Trophoblast cell (in vitro differentiated cells and primary cell): Measurements from ENCODE around the gene TNP1.
A peak's percentile ranks its signal among the peaks of the same experiment; 100 is the strongest.

Experiments
- DNase-seq, 2 donors: peaks; one replicate each; pipeline ENCODE4 v3.0.0-alpha.2; 2016
- H2AFZ ChIP-seq: 2 replicates; pipeline ENCODE4 v1.6.1; 2013; ENCODE audit warnings: low read length, moderate library complexity, mild to moderate bottlenecking; ENCODE audit not compliant: insufficient read depth, poor library complexity
- H2AK5ac ChIP-seq: 2 replicates; pipeline ENCODE4 v1.6.1; 2013; ENCODE audit warnings: mild to moderate bottlenecking, low read length
- H2BK120ac ChIP-seq: 2 replicates; pipeline ENCODE4 v1.6.1; 2013; ENCODE audit warnings: low read length, mild to moderate bottlenecking, moderate library complexity; ENCODE audit not compliant: insufficient read depth, poor library complexity
- H2BK12ac ChIP-seq: 2 replicates; pipeline ENCODE4 v1.6.1; 2013; ENCODE audit warnings: mild to moderate bottlenecking, low read length, moderate library complexity
- H2BK5ac ChIP-seq: 2 replicates; pipeline ENCODE4 v1.6.1; 2013; ENCODE audit warnings: low read length, low read depth, moderate library complexity, mild to moderate bottlenecking; ENCODE audit not compliant: poor library complexity
- H3K14ac ChIP-seq: 2 replicates; pipeline ENCODE4 v1.6.1; 2013; ENCODE audit warnings: mild to moderate bottlenecking, low read length
- H3K18ac ChIP-seq: 2 replicates; pipeline ENCODE4 v1.6.1; 2013; ENCODE audit warnings: mild to moderate bottlenecking, low read length
- H3K23ac ChIP-seq: 2 replicates; pipeline ENCODE4 v1.6.1; 2013; ENCODE audit warnings: low read length
- H3K27ac ChIP-seq: 2 replicates; pipeline ENCODE4 v1.5.1; 2013; ENCODE audit warnings: low read depth, mild to moderate bottlenecking, inconsistent platforms, low read length, moderate library complexity
- H3K27me3 ChIP-seq: 2 replicates; pipeline ENCODE4 v1.6.1; 2013; ENCODE audit warnings: inconsistent platforms, mild to moderate bottlenecking, low read length, moderate library complexity; ENCODE audit not compliant: insufficient read depth
- H3K36me3 ChIP-seq, 2 experiments: 1 replicate in 1 of 2; 2 replicates in 1 of 2; pipeline ENCODE4 v1.6.1; 2013; ENCODE audit warnings: low read length in 2 of 2, mild to moderate bottlenecking in 2 of 2, moderate library complexity in 1 of 2; ENCODE audit not compliant: insufficient read depth in 2 of 2, control insufficient read depth in 1 of 2
- H3K4ac ChIP-seq: 2 replicates; pipeline ENCODE4 v1.6.1; 2013; ENCODE audit warnings: low read depth, mild to moderate bottlenecking, low read length, moderate library complexity
- H3K4me1 ChIP-seq, 2 experiments: 1 replicate in 1 of 2; 2 replicates in 1 of 2; pipeline ENCODE4 v1.6.1; 2013; ENCODE audit warnings: low read length in 2 of 2, mild to moderate bottlenecking in 2 of 2, moderate library complexity in 1 of 2; ENCODE audit not compliant: insufficient read depth in 2 of 2, control insufficient read depth in 1 of 2
- H3K4me2 ChIP-seq: 2 replicates; pipeline ENCODE4 v1.6.1; 2013; ENCODE audit warnings: inconsistent platforms, mild to moderate bottlenecking, low read length, moderate library complexity
- H3K4me3 ChIP-seq: 2 replicates; pipeline ENCODE4 v1.5.1; 2013; ENCODE audit warnings: mild to moderate bottlenecking, low read depth, low read length, inconsistent platforms
- H3K79me1 ChIP-seq: one replicate; pipeline ENCODE4 v1.6.1; 2013; ENCODE audit warnings: low read length
- H3K79me2 ChIP-seq: 2 replicates; pipeline ENCODE4 v1.6.1; 2013; ENCODE audit warnings: low read length, mild to moderate bottlenecking; ENCODE audit not compliant: control insufficient read depth, insufficient read depth, poor library complexity
- H3K9ac ChIP-seq: 2 replicates; pipeline ENCODE4 v1.6.1; 2013; ENCODE audit warnings: mild to moderate bottlenecking, low read length
- H3K9me3 ChIP-seq: 2 replicates; pipeline ENCODE4 v1.6.1; 2013; ENCODE audit warnings: low read depth, mild to moderate bottlenecking, control low read depth, inconsistent platforms, low read length; ENCODE audit not compliant: insufficient read depth
- H4K12ac ChIP-seq: 2 replicates; pipeline ENCODE4 v1.6.1; 2013; ENCODE audit warnings: low read depth, mild to moderate bottlenecking, low read length, moderate library complexity
- H4K8ac ChIP-seq: 2 replicates; pipeline ENCODE4 v1.6.1; 2013; ENCODE audit warnings: low read depth, mild to moderate bottlenecking, low read length, moderate library complexity
- H4K91ac ChIP-seq: one replicate; pipeline ENCODE4 v1.6.1; 2013; ENCODE audit warnings: low read depth, mild to moderate bottlenecking, low read length, moderate library complexity
- WGBS: extraction: QIAGEN DNeasy Blood & Tissue Kit; methylation state at CpG from one replicate; pipeline ENCODE4 v1.1.7; 2013; ENCODE audit warnings: missing lambda C conversion rate; ENCODE audit not compliant: insufficient read length, insufficient coverage; ENCODE audit errors: extremely low coverage; 5-methylcytosine and 5-hydroxymethylcytosine counted together

Gene TNP1

DNA sequence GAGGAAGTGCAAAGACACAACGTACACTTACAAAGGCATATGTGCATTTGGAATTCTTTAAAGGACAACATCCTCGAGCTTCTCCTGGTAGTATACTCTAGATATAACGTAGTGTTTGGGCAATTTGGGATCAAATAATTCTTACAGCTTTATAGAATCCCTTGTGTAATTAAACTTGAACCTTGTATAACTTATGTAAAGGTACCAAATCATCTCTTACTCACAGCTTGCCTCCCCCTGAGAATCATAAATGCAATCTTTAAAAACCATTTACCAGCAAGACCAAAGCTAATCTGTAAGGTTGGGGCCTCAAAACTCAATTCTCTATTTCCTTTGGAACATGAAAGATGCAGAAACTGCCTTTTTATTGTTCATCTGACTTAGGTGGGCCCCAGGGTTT is 12.2 kb upstream of the TNP1 start:
- no peak overlapping the region for H4K91ac ChIP-seq
- WGBS, result no CpG with 5 or more reads among the region's 3 CpGs
- no peaks in the 10 kb centered on the region for H3K27me3 ChIP-seq
- H3K4ac ChIP-seq, result no peak overlapping the region
- no peak overlapping the region for H3K4me2 ChIP-seq
- H3K36me3 ChIP-seq, result no peaks in the 10 kb centered on the region
- H4K12ac ChIP-seq, result no peak overlapping the region
- H3K4me1 ChIP-seq, result no peaks in the 10 kb centered on the region
- H2BK5ac ChIP-seq, result no peak overlapping the region
- no peak overlapping the region for H2BK12ac ChIP-seq
- H3K18ac ChIP-seq, result no peak overlapping the region
- H3K14ac ChIP-seq, result no peak overlapping the region
- no peaks in the 10 kb centered on the region for H3K79me1 ChIP-seq
- no peak overlapping the region for H3K23ac ChIP-seq
- DNase-seq, result no peak
- no peaks in the 10 kb centered on the region for H3K9me3 ChIP-seq
- H2AK5ac ChIP-seq, result no peak overlapping the region
- H3K9ac ChIP-seq, result no peak overlapping the region
- H3K27ac ChIP-seq, result no peak overlapping the region
- H2BK120ac ChIP-seq, result no peak overlapping the region
- H3K4me3 ChIP-seq, result no peak overlapping the region
- H4K8ac ChIP-seq, result no peak overlapping the region
- H2AFZ ChIP-seq, result no peak overlapping the region
- H3K79me2 ChIP-seq, result no peaks in the 10 kb centered on the region

DNA sequence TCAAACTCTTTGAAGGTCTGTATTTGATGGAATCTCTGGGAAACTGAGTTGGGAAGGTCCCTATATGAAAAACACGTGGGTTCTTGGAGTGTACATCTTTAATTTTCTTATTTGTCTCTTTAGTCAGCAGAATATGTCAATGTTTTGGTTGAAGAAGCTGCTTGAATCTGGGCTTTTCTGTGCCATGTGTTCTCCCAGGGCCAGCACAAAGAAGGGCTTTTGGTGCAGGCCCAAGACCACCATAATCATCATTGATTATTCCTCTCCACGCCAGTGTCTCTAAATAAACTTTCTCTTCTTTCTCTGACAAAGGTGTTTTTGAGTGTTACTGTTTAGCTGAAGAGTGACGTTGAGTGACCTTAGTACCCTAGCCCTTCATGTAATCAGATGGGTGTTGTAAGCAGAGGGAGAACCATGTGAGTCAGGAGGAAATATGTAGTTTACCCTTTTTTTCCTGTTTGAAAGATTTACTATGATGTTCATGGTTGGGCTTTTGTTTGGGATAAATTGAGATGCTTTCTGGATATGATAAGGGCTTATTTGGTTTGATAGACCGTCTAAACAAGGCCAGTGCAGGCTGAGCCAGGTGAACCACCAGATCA is 11.6 kb upstream of the TNP1 start:
- Histone ChIP-seq H2BK12ac (no peak overlapping the region), H3K18ac (no peak overlapping the region), H3K4me1 (no peaks in the 10 kb centered on the region), H2BK120ac (no peak overlapping the region), H4K91ac (no peak overlapping the region), H3K36me3 (no peaks in the 10 kb centered on the region), H3K9me3 (no peaks in the 10 kb centered on the region), H4K12ac (no peak overlapping the region), H3K27ac (no peak overlapping the region), H3K4me3 (no peak overlapping the region), H3K79me1 (no peaks in the 10 kb centered on the region), H3K9ac (no peak overlapping the region), H4K8ac (no peak overlapping the region), H3K4me2 (no peak overlapping the region), H2AFZ (no peak overlapping the region), H2BK5ac (no peak overlapping the region), H3K14ac (no peak overlapping the region), H3K79me2 (no peaks in the 10 kb centered on the region), H3K4ac (no peak overlapping the region), H3K23ac (no peak overlapping the region), H3K27me3 (no peaks in the 10 kb centered on the region), H2AK5ac (no peak overlapping the region)
- no peak for DNase-seq
- WGBS, result no CpG with 5 or more reads among the region's 4 CpGs

DNA sequence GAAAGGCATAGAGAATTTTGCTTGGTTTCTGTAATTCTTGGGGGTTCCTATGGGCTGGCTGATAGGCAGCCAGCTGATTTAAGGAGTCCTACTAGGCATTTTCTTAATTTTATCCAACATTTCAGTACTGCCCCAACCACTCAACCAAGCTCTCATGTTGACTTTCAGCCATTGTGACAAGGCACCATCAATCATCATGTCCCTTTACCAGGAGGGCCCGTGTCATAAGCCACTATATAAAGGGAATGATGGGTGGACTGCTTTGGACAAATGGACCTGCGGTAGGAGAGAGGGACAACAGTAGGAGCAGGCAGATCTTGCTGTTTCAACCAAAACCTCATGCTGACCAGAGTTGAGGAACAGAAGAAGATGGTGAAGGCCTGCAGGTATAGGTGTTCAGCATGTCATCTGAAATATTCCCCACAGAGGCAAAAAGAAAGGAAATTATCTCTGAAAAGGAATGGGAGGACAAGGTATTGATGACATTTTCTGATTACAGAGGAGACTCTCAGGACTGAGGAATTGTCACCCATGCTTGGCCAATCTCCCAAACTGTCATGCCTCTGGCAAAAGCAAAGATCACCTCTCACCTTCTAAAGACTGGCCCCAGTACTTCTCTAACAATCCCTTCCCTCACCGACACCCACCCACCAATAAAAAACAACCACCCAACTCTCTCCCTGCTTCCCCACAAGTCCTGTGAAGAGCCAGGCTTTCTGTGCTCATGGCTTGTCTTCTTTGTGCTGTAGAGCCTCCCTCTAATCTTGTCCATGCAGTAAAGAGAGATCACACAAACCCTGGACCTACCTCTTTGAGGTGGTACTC is 10.9 kb upstream of the TNP1 start:
- H3K36me3 ChIP-seq, result no peaks in the 10 kb centered on the region
- H4K91ac ChIP-seq, result no peak overlapping the region
- H3K27me3 ChIP-seq, result no peaks in the 10 kb centered on the region
- H3K9me3 ChIP-seq, result no peaks in the 10 kb centered on the region
- H2BK12ac ChIP-seq, result no peak overlapping the region
- no peak overlapping the region for H3K4me3 ChIP-seq
- H3K9ac ChIP-seq, result no peak overlapping the region
- no peak overlapping the region for H2BK5ac ChIP-seq
- H4K8ac ChIP-seq, result no peak overlapping the region
- H3K14ac ChIP-seq, result no peak overlapping the region
- no peak overlapping the region for H3K4ac ChIP-seq
- H2BK120ac ChIP-seq, result no peak overlapping the region
- H3K4me1 ChIP-seq, result no peaks in the 10 kb centered on the region
- no peak overlapping the region for H2AFZ ChIP-seq
- no peaks in the 10 kb centered on the region for H3K79me1 ChIP-seq
- 100% methylated on average over 1 of the region's 3 CpGs for WGBS
- peak; percentile 7 to 61 for DNase-seq
- H3K4me2 ChIP-seq, result no peak overlapping the region
- H3K18ac ChIP-seq, result no peak overlapping the region
- H3K27ac ChIP-seq, result no peak overlapping the region
- H3K23ac ChIP-seq, result no peak overlapping the region
- H3K79me2 ChIP-seq, result no peaks in the 10 kb centered on the region
- no peak overlapping the region for H2AK5ac ChIP-seq
- no peak overlapping the region for H4K12ac ChIP-seq

DNA sequence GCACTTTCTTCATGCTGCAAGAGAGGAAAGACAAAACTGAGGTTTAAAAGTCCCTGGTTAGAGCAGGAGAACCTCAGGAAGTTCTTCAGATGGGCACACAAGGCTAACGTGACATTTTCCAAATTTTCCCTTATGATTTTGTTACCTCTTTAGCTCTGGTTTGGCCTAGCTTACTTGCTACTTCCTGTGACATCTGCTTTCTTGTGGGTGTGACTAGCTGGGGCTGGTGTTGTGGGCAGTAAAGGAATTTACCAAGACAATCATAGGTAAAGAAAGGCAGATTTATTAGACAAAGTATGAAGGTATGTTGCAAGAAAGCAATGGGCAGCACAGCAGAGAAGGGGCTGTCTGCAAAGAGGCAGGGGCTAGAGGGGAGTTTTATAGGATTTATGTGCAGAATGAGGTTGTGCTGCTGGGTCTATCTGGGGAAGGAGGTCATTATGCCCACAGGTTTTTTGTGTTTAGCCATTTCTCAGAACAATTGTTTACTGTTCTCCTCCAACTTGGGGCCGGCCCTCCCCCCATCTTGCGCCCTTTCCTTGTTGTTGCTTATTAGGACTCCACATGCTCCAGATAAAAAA is 6.7 kb upstream of the TNP1 start:
- Histone ChIP-seq H4K8ac (no peak overlapping the region), H2AK5ac (no peak overlapping the region), H3K36me3 (no peaks in the 10 kb centered on the region), H3K27me3 (no peaks in the 10 kb centered on the region), H4K91ac (no peak overlapping the region), H3K14ac (no peak overlapping the region), H3K4me1 (peaks cover 4 to 7% of the 10 kb centered on the region in 2 experiments), H3K79me1 (no peaks in the 10 kb centered on the region), H3K23ac (no peak overlapping the region), H4K12ac (no peak overlapping the region), H2BK120ac (no peak overlapping the region), H3K79me2 (no peaks in the 10 kb centered on the region), H2BK12ac (no peak overlapping the region), H3K9ac (no peak overlapping the region), H3K4me2 (no peak overlapping the region), H3K4me3 (no peak overlapping the region), H3K18ac (no peak overlapping the region), H3K9me3 (no peaks in the 10 kb centered on the region), H2AFZ (no peak overlapping the region), H2BK5ac (no peak overlapping the region), H3K4ac (no peak overlapping the region), H3K27ac (no peak overlapping the region)
- WGBS, result no CpG with 5 or more reads among the region's 3 CpGs
- no peak for DNase-seq
